ENCODE results near the gene KRTAP21-1. TPM values are rescaled to one million over a fixed set of nuclear protein-coding genes. Genes with fewer than 3 reads are reported as not detected.
A peak's percentile ranks its signal among the peaks of the same experiment; 100 is the strongest.

The KRTAP21-1 gene
- total and polyA plus RNA-seq, 2 of the 8 experiments (the other 6 are each of a cell fraction or from before 2014, with no cell fraction given) = not detected

DNA sequence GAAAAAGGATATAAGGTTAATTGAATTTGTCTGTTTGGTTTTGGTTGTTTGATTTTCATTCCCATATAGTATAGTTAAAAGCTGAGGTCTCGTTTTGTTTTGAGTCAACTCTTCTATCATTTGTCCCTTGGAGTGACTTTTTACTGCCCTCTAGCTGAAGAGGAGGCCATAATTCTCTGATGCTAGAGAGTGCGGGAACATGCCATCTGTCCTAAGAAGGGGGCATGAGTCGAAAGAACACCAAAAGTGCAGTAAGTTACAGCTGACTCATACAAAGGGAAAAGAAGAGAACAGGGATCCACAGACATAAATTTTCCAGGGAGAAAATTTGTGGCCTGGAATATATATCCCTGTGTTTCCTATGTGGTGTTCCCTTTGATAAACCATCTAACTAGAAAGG lies 40.8 kb downstream of the KRTAP21-1 start:
- Histone ChIP-seq H4K5ac (ENCODE audit: insufficient read length, low read depth, low read length) (no peak overlapping the region), H3K23me2 (ENCODE audit: low read depth, low read length) (no peaks in the 10 kb centered on the region), H2AK5ac (ENCODE audit: low read depth, low read length) (no peak overlapping the region), H3K14ac (ENCODE audit: insufficient read length) (no peak overlapping the region), H2AFZ (ENCODE audit: low read length) (no peak overlapping the region), H2BK120ac (replicated peaks; ENCODE audit: low read depth, low read length) (no peak overlapping the region), H4K91ac (replicated peaks; ENCODE audit: insufficient read length, low read length) (no peak overlapping the region), H2BK20ac (ENCODE audit: low read length) (no peak overlapping the region), H3K27ac (ENCODE audit: low read depth, low read length) (no peak overlapping the region), H2BK12ac (ENCODE audit: low read depth, low read length) (peak overlapping the region; percentile 70; the same call in 1 of the 2 replicates), H3K79me1 (ENCODE audit: low read depth, low read length) (no peaks in the 10 kb centered on the region), H3K23ac (ENCODE audit: insufficient read length) (no peak overlapping the region), H3K9me3 (ENCODE audit: insufficient read depth in 2 of 2, low read depth in 1 of 2, low read length in 1 of 2) (no peaks in the 10 kb centered on the region; a peak in 1 of 4 replicates), H3K4me2 (ENCODE audit: insufficient read depth in 1 of 2, low read depth in 2 of 2, low read length in 2 of 2) (no peak overlapping the region), H3K36me3 (ENCODE audit: control insufficient read depth in 2 of 4, insufficient read depth in 4 of 4, low read length in 3 of 4) (no peaks in the 10 kb centered on the region), H4K20me1 (replicated peaks in 1 of 2; ENCODE audit: control insufficient read depth in 1 of 2, insufficient read depth in 2 of 2, low read length in 2 of 2) (no peaks in the 10 kb centered on the region), H3K4me3 (ENCODE audit: extremely low read depth in 1 of 4, insufficient read depth in 2 of 4, low read depth in 3 of 4, low read length in 4 of 4) (no peak overlapping the region), H3K9ac (replicated peaks in 1 of 4; ENCODE audit: extremely low read depth in 1 of 4, low read depth in 3 of 4, low read length in 3 of 4) (no peak overlapping the region), H4K8ac (ENCODE audit: extremely low read depth, insufficient read depth, low read length) (no peak overlapping the region), H3K56ac (replicated peaks; ENCODE audit: insufficient read length, low read depth, low read length) (no peak overlapping the region), H2BK5ac (ENCODE audit: low read depth, low read length) (no peak overlapping the region), H3K4me1 (replicated peaks in 1 of 4; ENCODE audit: control insufficient read depth in 3 of 4, insufficient read depth in 4 of 4, low read length in 3 of 4) (no peaks in the 10 kb centered on the region), H2BK15ac (ENCODE audit: low read length) (no peak overlapping the region), H3K27me3 (replicated peaks in 1 of 4; ENCODE audit: control insufficient read depth in 3 of 4, extremely low read depth in 1 of 4, insufficient read depth in 3 of 4, low read length in 3 of 4) (no peaks in the 10 kb centered on the region), H3K18ac (ENCODE audit: extremely low read depth, low read length) (no peak overlapping the region), H3K79me2 (ENCODE audit: control insufficient read depth in 1 of 2, insufficient read depth in 2 of 2, low read length in 2 of 2) (no peaks in the 10 kb centered on the region), H3K4ac (replicated peaks; ENCODE audit: insufficient read length, low read depth, low read length) (no peak overlapping the region)
- WGBS, 2 experiments (ENCODE audit: extremely low coverage in 1 of 2, insufficient coverage in 1 of 2, insufficient read length in 1 of 2, insufficient replicate concordance in 2 of 2, low coverage in 1 of 2, low lambda C conversion rate in 2 of 2, missing lambda C conversion rate in 1 of 2) = 84% methylated on average over 3 of the region's 3 CpGs; no CpG with 5 or more reads in 1 of the 2 experiments
- CTCF ChIA-PET (ENCODE audit: partially characterized antibody) = no interaction called here
- POLR2A ChIA-PET (ENCODE audit: partially characterized antibody) = no interaction called here
- no peak for DNase-seq (ENCODE audit: low read depth in 1 of 2, low spot score in 2 of 2)
- no peak for FAIRE-seq
- no peak for TF ChIP-seq TAF1 (IDR thresholded peaks at IDR 0.05; ENCODE audit: low read depth, low read length)
- TF ChIP-seq GTF2F1 (IDR thresholded peaks at IDR 0.05; ENCODE audit: borderline replicate concordance, low read depth, low read length) = no peak
- TF ChIP-seq CHD2 (IDR thresholded peaks at IDR 0.05; ENCODE audit: low read length) = no peak
- no peak for TF ChIP-seq RAD21 (IDR thresholded peaks at IDR 0.05 in 1 of 2, conservative IDR thresholded peaks at IDR 0.05 in 1 of 2; ENCODE audit: low read depth in 2 of 2, low read length in 2 of 2)
- TF ChIP-seq FOSL1 (IDR thresholded peaks at IDR 0.05; ENCODE audit: insufficient read depth, low read depth, low read length) = no peak
- no peak for TF ChIP-seq POU5F1 (IDR thresholded peaks at IDR 0.05; ENCODE audit: low read depth, low read length)
- no peak for TF ChIP-seq CTBP2 (IDR thresholded peaks at IDR 0.05; ENCODE audit: borderline replicate concordance, insufficient read depth, insufficient read length, low read length)
- TF ChIP-seq, protein P1, sequence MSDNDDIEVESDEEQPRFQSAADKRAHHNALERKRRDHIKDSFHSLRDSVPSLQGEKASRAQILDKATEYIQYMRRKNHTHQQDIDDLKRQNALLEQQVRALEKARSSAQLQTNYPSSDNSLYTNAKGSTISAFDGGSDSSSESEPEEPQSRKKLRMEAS (IDR thresholded peaks at IDR 0.05) = no peak
- no peak for TF ChIP-seq SP4 (IDR thresholded peaks at IDR 0.05; ENCODE audit: low read length)
- TF ChIP-seq TEAD4 (IDR thresholded peaks at IDR 0.05; ENCODE audit: low read depth, low read length) = no peak
- TF ChIP-seq BCL11A (IDR thresholded peaks at IDR 0.05; ENCODE audit: low read depth in 2 of 2, low read length in 2 of 2) = no peak
- no peak for TF ChIP-seq CBX8 (IDR thresholded peaks at IDR 0.05; ENCODE audit: borderline replicate concordance, low read depth, low read length)
- TF ChIP-seq, protein P2, sequence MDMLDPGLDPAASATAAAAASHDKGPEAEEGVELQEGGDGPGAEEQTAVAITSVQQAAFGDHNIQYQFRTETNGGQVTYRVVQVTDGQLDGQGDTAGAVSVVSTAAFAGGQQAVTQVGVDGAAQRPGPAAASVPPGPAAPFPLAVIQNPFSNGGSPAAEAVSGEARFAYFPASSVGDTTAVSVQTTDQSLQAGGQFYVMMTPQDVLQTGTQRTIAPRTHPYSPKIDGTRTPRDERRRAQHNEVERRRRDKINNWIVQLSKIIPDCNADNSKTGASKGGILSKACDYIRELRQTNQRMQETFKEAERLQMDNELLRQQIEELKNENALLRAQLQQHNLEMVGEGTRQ (IDR thresholded peaks at IDR 0.05; ENCODE audit: low read length) = no peak
- TF ChIP-seq MAFK (IDR thresholded peaks at IDR 0.05; ENCODE audit: low read depth, low read length) = no peak

All from H1 (cell line).